Astrocyte of the spinal cord (primary cell): ENCODE measurements around the gene CELA2B.

ENCODE experiments used
- DNase-seq: peaks from one replicate; pipeline ENCODE4 v3.0.0; 2011; ENCODE audit warnings: low read depth, low spot score
- H3K4me3 ChIP-seq: 2 replicates; pipeline ENCODE4 v1.5.1; 2011; ENCODE audit warnings: low read depth, mild to moderate bottlenecking, low read length, moderate library complexity
- in situ Hi-C: cut with HindIII; loops from 2 replicates; pipeline ENCODE4 v1.10.0; 2017; ENCODE audit warnings: low sequenced_read_pairs
- TF ChIP-seq, protein P1 (sequence below): IDR thresholded peaks from 2 replicates; pipeline ENCODE4 v1.5.1; 2012; ENCODE audit warnings: low read depth, mild to moderate bottlenecking, low read length, inconsistent platforms

Gene CELA2B

DNA sequence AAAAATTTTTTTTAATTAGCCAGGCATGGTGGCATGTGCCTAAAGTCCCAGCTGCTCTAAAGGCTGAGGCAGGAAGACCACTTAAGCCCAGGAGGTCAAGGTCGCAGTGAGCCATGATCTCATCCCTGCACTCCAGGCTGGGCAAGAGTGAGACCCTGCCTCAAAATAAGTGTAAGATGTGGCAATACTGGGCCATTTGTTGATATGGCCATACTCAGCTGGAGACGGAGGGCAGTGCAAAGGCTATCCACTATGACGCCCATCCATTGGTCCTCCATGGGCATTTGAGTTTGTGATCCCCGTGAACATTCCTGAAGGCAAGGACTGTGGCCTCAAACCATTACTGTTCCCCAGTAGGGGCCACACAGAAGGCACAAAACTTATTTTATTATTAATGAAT is 46.6 kb downstream of the CELA2B start:
- no peak for DNase-seq
- TF ChIP-seq, protein P1, sequence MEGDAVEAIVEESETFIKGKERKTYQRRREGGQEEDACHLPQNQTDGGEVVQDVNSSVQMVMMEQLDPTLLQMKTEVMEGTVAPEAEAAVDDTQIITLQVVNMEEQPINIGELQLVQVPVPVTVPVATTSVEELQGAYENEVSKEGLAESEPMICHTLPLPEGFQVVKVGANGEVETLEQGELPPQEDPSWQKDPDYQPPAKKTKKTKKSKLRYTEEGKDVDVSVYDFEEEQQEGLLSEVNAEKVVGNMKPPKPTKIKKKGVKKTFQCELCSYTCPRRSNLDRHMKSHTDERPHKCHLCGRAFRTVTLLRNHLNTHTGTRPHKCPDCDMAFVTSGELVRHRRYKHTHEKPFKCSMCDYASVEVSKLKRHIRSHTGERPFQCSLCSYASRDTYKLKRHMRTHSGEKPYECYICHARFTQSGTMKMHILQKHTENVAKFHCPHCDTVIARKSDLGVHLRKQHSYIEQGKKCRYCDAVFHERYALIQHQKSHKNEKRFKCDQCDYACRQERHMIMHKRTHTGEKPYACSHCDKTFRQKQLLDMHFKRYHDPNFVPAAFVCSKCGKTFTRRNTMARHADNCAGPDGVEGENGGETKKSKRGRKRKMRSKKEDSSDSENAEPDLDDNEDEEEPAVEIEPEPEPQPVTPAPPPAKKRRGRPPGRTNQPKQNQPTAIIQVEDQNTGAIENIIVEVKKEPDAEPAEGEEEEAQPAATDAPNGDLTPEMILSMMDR: no peak
- H3K4me3 ChIP-seq: no peak overlapping the region
- in situ Hi-C loops: no loop called here

GRCh38 chr1:15523104-15524020 is 47.5 kb downstream of the CELA2B start:
- in situ Hi-C loops: no loop called here
- TF ChIP-seq, protein P1: no peak
- peak overlapping the region; percentile 51 for H3K4me3 ChIP-seq
- DNase-seq: peak; percentile 47

- H3K4me3 ChIP-seq: peak within 1 kb of the TSS; percentile 63
- no peak for DNase-seq
- in situ Hi-C loops: no loop called here
- TF ChIP-seq, protein P1: no peak
Measured at GRCh38 chr1:15524021-15524282, 48.0 kb downstream of the CELA2B start, which contains the start of gene CASP9. TSS of gene CASP9 (minus strand) at chr1:15524215. CDS start at chr1:15524200, 15 bp downstream.

- peak overlapping the region; percentile 61 for H3K4me3 ChIP-seq
- TF ChIP-seq, protein P1: no peak
Measured at GRCh38 chr1:15524283-15525049, 48.6 kb downstream of the CELA2B start.

DNA sequence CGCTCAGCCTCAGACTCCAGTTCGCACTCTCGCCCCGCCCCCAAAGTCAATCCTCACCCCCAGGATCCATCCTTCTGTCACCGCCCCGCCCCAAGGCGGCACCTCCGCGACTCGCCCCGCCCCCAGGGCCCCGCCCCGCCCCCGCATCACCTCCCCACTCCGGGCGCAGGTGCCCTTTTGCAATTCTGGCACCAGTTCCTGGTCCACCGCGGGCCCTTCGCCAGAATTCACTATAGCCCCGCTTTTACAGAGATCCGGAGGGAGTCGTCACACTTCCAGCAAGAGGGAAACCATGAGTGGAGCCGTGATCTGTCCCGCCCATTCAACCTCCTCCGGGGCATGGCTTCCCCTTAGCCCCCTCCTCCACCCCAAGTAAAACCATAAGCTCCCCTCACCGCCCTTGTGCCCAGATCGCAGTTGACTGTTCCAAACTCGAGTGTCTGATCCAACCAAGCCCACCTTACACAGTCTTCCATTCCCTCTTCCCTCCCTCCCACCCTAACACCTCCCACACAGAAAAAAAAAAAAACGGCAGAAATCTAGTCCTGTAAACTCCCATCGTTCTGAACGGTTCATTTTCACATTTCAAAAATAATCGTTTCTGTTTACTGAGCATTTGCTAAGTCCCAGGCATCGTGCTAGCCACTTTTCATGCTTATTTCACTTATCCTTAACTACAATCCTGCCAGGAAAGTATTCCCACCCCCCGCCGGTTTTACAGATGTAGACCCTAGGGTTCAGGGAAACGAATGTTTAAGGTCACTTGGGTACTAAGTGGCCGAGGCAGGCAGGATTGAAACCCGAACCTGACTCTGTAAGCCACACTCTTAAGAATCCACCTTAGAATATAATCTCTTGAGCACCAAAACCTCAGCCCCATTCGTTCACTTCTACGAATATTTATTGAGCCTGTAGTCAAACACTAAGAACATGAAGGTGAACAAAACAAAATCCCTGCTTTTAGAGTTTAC is 49.4 kb downstream of the CELA2B start:
- in situ Hi-C loops: no loop called here
- peak; percentile 18 for DNase-seq
- TF ChIP-seq, protein P1: no peak
- H3K4me3 ChIP-seq: peak overlapping the region; percentile 63

More at GRCh38 chr1:15524283-15525049, 48.6 kb downstream of the CELA2B start:
- in situ Hi-C loops: no loop called here
- DNase-seq: peak; percentile 99

DNA sequence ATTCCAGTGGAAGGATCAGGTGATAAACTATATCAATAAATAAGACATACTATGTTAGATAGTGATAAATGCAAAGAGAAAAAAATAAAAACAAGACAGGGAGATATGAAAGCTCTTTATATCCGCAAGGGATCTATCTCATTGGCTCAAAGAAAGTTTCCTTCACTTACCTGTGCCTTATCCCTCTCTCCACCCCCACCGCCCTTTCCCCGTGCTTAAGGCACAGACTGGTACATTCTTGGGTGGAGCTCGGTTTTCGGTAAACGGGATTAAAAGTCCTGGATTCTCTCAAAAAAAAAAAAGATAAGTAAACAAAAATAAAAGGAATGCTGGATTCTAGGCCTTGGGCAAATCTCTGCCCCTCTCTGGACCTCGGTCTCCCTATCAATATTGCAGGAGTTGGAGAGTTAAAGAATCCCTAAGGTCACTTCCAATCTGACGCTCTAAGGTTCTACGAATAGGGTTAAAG is 50.2 kb downstream of the CELA2B start:
- in situ Hi-C loops: no loop called here
- TF ChIP-seq, protein P1: no peak
- no peak for DNase-seq
- peak overlapping the region; percentile 82 for H3K4me3 ChIP-seq
